OCI-LY1 (cell line): ENCODE results near the gene OLFML2B.

ENCODE experiments used
- H2AFZ ChIP-seq: fragments of 200-600 bp; sonication (generic), shearing (Covaris generic); 2 replicates; pipeline ENCODE4 v1.6.0; 2014; ENCODE audit warnings: antibody characterized with exemption, mild to moderate bottlenecking, low read length
- H3F3A ChIP-seq: fragments of 200-600 bp; sonication (generic), shearing (Covaris generic); 2 replicates; pipeline ENCODE4 v1.6.0; 2014; ENCODE audit warnings: mild to moderate bottlenecking, antibody characterized with exemption, low read length, moderate library complexity; ENCODE audit not compliant: insufficient read depth
- H3K27ac ChIP-seq: fragments of 200-600 bp; sonication (generic); 2 replicates; pipeline ENCODE4 v1.5.1; 2014; ENCODE audit warnings: low read length, mixed run types, mild to moderate bottlenecking, low read depth; ENCODE audit not compliant: poor library complexity, severe bottlenecking
- H3K27me3 ChIP-seq: fragments of 200-600 bp; sonication (generic); 2 replicates; pipeline ENCODE4 v1.6.0; 2014; ENCODE audit warnings: antibody characterized with exemption, mild to moderate bottlenecking, low read length, moderate library complexity; ENCODE audit not compliant: insufficient read depth
- H3K36me3 ChIP-seq: fragments of 200-600 bp; sonication (generic); 2 replicates; pipeline ENCODE4 v1.6.1; 2014; ENCODE audit warnings: mild to moderate bottlenecking, antibody characterized with exemption, low read length, moderate library complexity, mixed read lengths; ENCODE audit not compliant: insufficient read depth
- H3K4me1 ChIP-seq: fragments of 200-600 bp; sonication (generic); 2 replicates; pipeline ENCODE4 v1.5.1; 2014; ENCODE audit warnings: mild to moderate bottlenecking, low read length, moderate library complexity; ENCODE audit not compliant: insufficient read depth, severe bottlenecking
- H3K4me2 ChIP-seq: fragments of 200-600 bp; sonication (generic), shearing (Covaris generic); 2 replicates; pipeline ENCODE4 v1.6.1; 2014; ENCODE audit warnings: low read length
- H3K4me3 ChIP-seq: fragments of 200-600 bp; sonication (generic); 2 replicates; pipeline ENCODE4 v1.5.1; 2014; ENCODE audit warnings: low read length, low read depth, mild to moderate bottlenecking, mixed read lengths; ENCODE audit not compliant: poor library complexity, severe bottlenecking
- H3K79me2 ChIP-seq: fragments of 200-600 bp; shearing (Covaris generic); 2 replicates; pipeline ENCODE4 v1.6.1; 2016; ENCODE audit warnings: mixed run types, low read length, mixed read lengths; ENCODE audit not compliant: insufficient read depth
- H3K9ac ChIP-seq: fragments of 200-600 bp; sonication (generic), shearing (Covaris generic); 2 replicates; pipeline ENCODE4 v1.6.1; 2014; ENCODE audit warnings: mild to moderate bottlenecking, low read length, mixed read lengths
- H3K9me2 ChIP-seq: fragments of 200-600 bp; sonication (generic), shearing (Covaris generic); 2 replicates; pipeline ENCODE4 v1.6.1; 2014; ENCODE audit warnings: low read depth, mild to moderate bottlenecking, low read length, mixed read lengths
- H3K9me3 ChIP-seq: fragments of 200-600 bp; shearing (Covaris generic); 2 replicates; pipeline ENCODE4 v1.6.1; 2014; ENCODE audit warnings: low read length, mixed read lengths
- H4K20me1 ChIP-seq: fragments of 200-600 bp; sonication (generic), shearing (Covaris generic); 2 replicates; pipeline ENCODE4 v1.6.0; 2016; ENCODE audit warnings: mild to moderate bottlenecking, low read length; ENCODE audit not compliant: insufficient read depth
- CTCF ChIP-seq: fragments of 200-600 bp; sonication (generic), shearing (Covaris generic); IDR thresholded peaks from 2 replicates; pipeline ENCODE4 v1.5.1; 2017; ENCODE audit warnings: mild to moderate bottlenecking, antibody characterized with exemption, low read length, moderate library complexity, mixed read lengths
- EZH2 ChIP-seq: fragments of 200-600 bp; sonication (generic), shearing (Covaris generic); IDR thresholded peaks from 2 replicates; pipeline ENCODE4 v1.8.0; 2017; ENCODE audit warnings: borderline replicate concordance, mixed run types, mild to moderate bottlenecking, antibody characterized with exemption, low read length, moderate library complexity, mixed read lengths

OLFML2B gene

GRCh38 chr1:162028726-162029125 lies 5.1 kb upstream of the OLFML2B start:
- H3K9me3 ChIP-seq = no peaks in the 10 kb centered on the region
- H3K4me2 ChIP-seq = no peak overlapping the region
- no peaks in the 10 kb centered on the region for H3K36me3 ChIP-seq
- no peak overlapping the region for H3K4me3 ChIP-seq
- H3K4me1 ChIP-seq = no peaks in the 10 kb centered on the region
- no peaks in the 10 kb centered on the region for H4K20me1 ChIP-seq
- no peak for TF ChIP-seq CTCF
- TF ChIP-seq EZH2 = no peak
- H3F3A ChIP-seq = no peaks in the 10 kb centered on the region
- no peaks in the 10 kb centered on the region; the same call in 1 of the 2 replicates for H3K27me3 ChIP-seq
- no peak overlapping the region for H3K27ac ChIP-seq
- H3K9ac ChIP-seq = no peak overlapping the region
- H3K9me2 ChIP-seq = no peaks in the 10 kb centered on the region
- no peak overlapping the region for H2AFZ ChIP-seq
- H3K79me2 ChIP-seq = no peaks in the 10 kb centered on the region

- no peaks in the 10 kb centered on the region for H3K9me2 ChIP-seq
- no peak overlapping the region for H3K4me2 ChIP-seq
- H3K9me3 ChIP-seq = no peaks in the 10 kb centered on the region
- no peak overlapping the region for H3K27ac ChIP-seq
- H3F3A ChIP-seq = no peaks in the 10 kb centered on the region
- H3K27me3 ChIP-seq = peaks cover 3% of the 10 kb centered on the region; the same call in 1 of the 2 replicates
- H2AFZ ChIP-seq = no peak overlapping the region
- TF ChIP-seq EZH2 = no peak
- no peak for TF ChIP-seq CTCF
- H3K4me3 ChIP-seq = no peak overlapping the region
- no peaks in the 10 kb centered on the region for H4K20me1 ChIP-seq
- no peaks in the 10 kb centered on the region for H3K36me3 ChIP-seq
- no peaks in the 10 kb centered on the region for H3K4me1 ChIP-seq
- no peaks in the 10 kb centered on the region for H3K79me2 ChIP-seq
- H3K9ac ChIP-seq = no peak overlapping the region
Observed at GRCh38 chr1:162026881-162027280, 3.2 kb upstream of the OLFML2B start.

- no peaks in the 10 kb centered on the region for H3K9me3 ChIP-seq
Observed at GRCh38 chr1:162025541-162025940, 1.9 kb upstream of the OLFML2B start.

More at GRCh38 chr1:162025541-162025940, 1.9 kb upstream of the OLFML2B start:
- peaks cover 3% of the 10 kb centered on the region; the same call in 1 of the 2 replicates for H3K27me3 ChIP-seq
- no peak overlapping the region for H3K27ac ChIP-seq
- H3K4me1 ChIP-seq = no peaks in the 10 kb centered on the region
- H4K20me1 ChIP-seq = no peaks in the 10 kb centered on the region
- H3K36me3 ChIP-seq = no peaks in the 10 kb centered on the region
- no peak for TF ChIP-seq CTCF
- TF ChIP-seq EZH2 = no peak
- H3K4me3 ChIP-seq = no peak overlapping the region
- H3K9me2 ChIP-seq = no peaks in the 10 kb centered on the region
- no peaks in the 10 kb centered on the region for H3K79me2 ChIP-seq
- no peak overlapping the region for H3K9ac ChIP-seq
- no peak overlapping the region for H2AFZ ChIP-seq
- H3F3A ChIP-seq = no peaks in the 10 kb centered on the region
- no peak overlapping the region for H3K4me2 ChIP-seq
